HCT116 (cell line): ENCODE measurements around the gene AGPS. TPM values are rescaled to one million over a fixed set of nuclear protein-coding genes. Genes with fewer than 3 reads are reported as not detected.

Experiments
- ATAC-seq: fragments of 200-7000 bp; cut with Tn5 transposase; 2 replicates; pipeline ENCODE4 v1.9.1; 2020; ENCODE audit warnings: mild to moderate bottlenecking, moderate library complexity
- BruUV-seq: library from RNA; stranded (reverse); fragments of 400-500 nt; replicated peaks from 2 replicates; lab custom pipeline; 2021; lab: Mats Ljungman, UMichigan
- CTCF ChIA-PET: fragments of 300-600 bp; sonication (Branson Sonifier 250); formaldehyde crosslinking; loops from one replicate; lab custom pipeline; 2021; ENCODE audit warnings: antibody characterized with exemption; lab: Charles Lee
- POLR2A ChIA-PET: fragments of 300-600, 350-600 bp; sonication (Branson Sonifier 250); formaldehyde crosslinking; loops from one replicate; lab custom pipeline; 2021; ENCODE audit warnings: antibody characterized with exemption; lab: Charles Lee
- RAD21 ChIA-PET, 2 experiments: fragments of 300-600 bp; sonication (Branson Sonifier 250); formaldehyde crosslinking; loops; one replicate each; lab custom pipeline; 2023; ENCODE audit warnings: low total read pairs in 2 of 2; ENCODE audit not compliant: uncharacterized antibody in 2 of 2, unreplicated experiment in 2 of 2, low non-redundant PET in 1 of 2; lab: Charles Lee
- DNase-seq: peaks from one replicate; pipeline ENCODE4 v3.0.0-alpha.2; 2010; ENCODE audit warnings: low read depth, low spot score
- H2AFZ ChIP-seq: fragments of 200-600 bp; shearing (Covaris generic), sonication (generic); 2 replicates; pipeline ENCODE4 v1.6.1; 2017; ENCODE audit warnings: low read depth, mixed run types, mixed read lengths, antibody characterized with exemption, low read length; ENCODE audit not compliant: poor library complexity, severe bottlenecking
- H3K27ac ChIP-seq: 2 replicates; pipeline ENCODE4 v1.5.1; 2012; ENCODE audit warnings: low read depth, low read length
- H3K27me3 ChIP-seq: fragments of 200-600 bp; sonication (generic); 2 replicates; pipeline ENCODE4 v1.6.1; 2016; ENCODE audit warnings: mixed run types, low read length, mixed read lengths; ENCODE audit not compliant: insufficient read depth
- H3K36me3 ChIP-seq, 2 experiments: fragments of 200-500 bp in 1 of 2; fragments of 200-600 bp in 1 of 2; sonication (Bioruptor generic) in 1 of 2; sonication (generic) in 1 of 2; 2 replicates each; pipeline versions ENCODE4 v1.5.1 to v1.6.1; 2014 to 2016; ENCODE audit warnings: low read length in 2 of 2, inconsistent platforms in 1 of 2, mixed read lengths in 1 of 2, mixed run types in 1 of 2; ENCODE audit not compliant: insufficient read depth in 2 of 2, control insufficient read depth in 1 of 2
- H3K4me1 ChIP-seq, 2 experiments: fragments of 200-600 bp in 1 of 2; sonication (generic) in 1 of 2; 2 replicates each; pipeline versions ENCODE4 v1.5.1 to v1.6.1; 2012 to 2017; ENCODE audit warnings: low read length in 2 of 2, inconsistent platforms in 1 of 2, mild to moderate bottlenecking in 1 of 2, mixed read lengths in 1 of 2, mixed run types in 1 of 2, moderate library complexity in 1 of 2; ENCODE audit not compliant: insufficient read depth in 2 of 2, control insufficient read depth in 1 of 2
- H3K4me2 ChIP-seq: fragments of 200-600 bp; sonication (generic); 2 replicates; pipeline ENCODE4 v1.6.1; 2017; ENCODE audit warnings: mixed run types, low read length, mixed read lengths
- H3K4me3 ChIP-seq, 2 experiments: fragments of 200-600 bp in 1 of 2; sonication (generic) in 1 of 2; replicated peaks in 1 of 2; 2 replicates each; pipeline ENCODE4 v1.5.1; 2011 to 2016; ENCODE audit warnings: low read length in 2 of 2, control low read depth in 1 of 2, low read depth in 1 of 2, mild to moderate bottlenecking in 1 of 2, mixed read lengths in 1 of 2, mixed run types in 1 of 2
- H3K79me2 ChIP-seq: fragments of 200-600 bp; sonication (generic); 2 replicates; pipeline ENCODE4 v1.6.1; 2017; ENCODE audit warnings: mild to moderate bottlenecking, mixed run types, low read length, moderate library complexity, mixed read lengths; ENCODE audit not compliant: insufficient read depth
- H3K9ac ChIP-seq: fragments of 200-600 bp; sonication (generic); 2 replicates; pipeline ENCODE4 v1.6.1; 2016; ENCODE audit warnings: low read length, mixed read lengths
- H3K9me2 ChIP-seq: fragments of 200-600 bp; sonication (generic), shearing (Covaris generic); 2 replicates; pipeline ENCODE4 v1.6.1; 2017; ENCODE audit warnings: mixed run types, mild to moderate bottlenecking, moderate library complexity; ENCODE audit not compliant: insufficient read depth
- H3K9me3 ChIP-seq, 2 experiments: fragments of 200-500 bp in 1 of 2; fragments of 200-600 bp in 1 of 2; sonication (Bioruptor generic) in 1 of 2; sonication (generic) in 1 of 2; 2 replicates each; pipeline ENCODE4 v1.6.1; 2014 to 2017; ENCODE audit warnings: low read length in 2 of 2, mixed read lengths in 2 of 2, inconsistent platforms in 1 of 2, low read depth in 1 of 2, mild to moderate bottlenecking in 1 of 2, mixed run types in 1 of 2, moderate library complexity in 1 of 2; ENCODE audit not compliant: control insufficient read depth in 1 of 2, insufficient read depth in 1 of 2
- H4K20me1 ChIP-seq: fragments of 200-600 bp; sonication (generic), shearing (Covaris generic); 2 replicates; pipeline ENCODE4 v1.6.1; 2017; ENCODE audit warnings: mixed run types, mild to moderate bottlenecking, moderate library complexity; ENCODE audit not compliant: insufficient read depth
- ATF3 ChIP-seq: IDR thresholded peaks from 2 replicates; pipeline ENCODE4 v1.6.1; 2012
- CBX3 ChIP-seq: IDR thresholded peaks from 2 replicates; pipeline ENCODE4 v1.6.1; 2012; ENCODE audit warnings: low read depth
- CTCF ChIP-seq, 3 experiments: fragments of 200-600 bp in 1 of 3; sonication (generic) in 1 of 3; IDR thresholded peaks in 2 of 3; conservative IDR thresholded peaks in 1 of 3; 2 replicates each; pipeline ENCODE4 v1.5.1; 2012 to 2017; ENCODE audit warnings: low read depth in 2 of 3, low read length in 2 of 3, antibody characterized with exemption in 1 of 3, borderline replicate concordance in 1 of 3, control low read depth in 1 of 3, mild to moderate bottlenecking in 1 of 3, mixed read lengths in 1 of 3, mixed run types in 1 of 3, moderate library complexity in 1 of 3; ENCODE audit not compliant: insufficient read depth in 1 of 3
- EGR1 ChIP-seq: IDR thresholded peaks from 2 replicates; pipeline ENCODE4 v1.6.1; 2012; ENCODE audit warnings: low read depth
- ELF1 ChIP-seq: IDR thresholded peaks from 2 replicates; pipeline ENCODE4 v1.6.1; 2012; ENCODE audit warnings: low read depth, borderline replicate concordance
- EZH2 ChIP-seq: fragments of 200-600 bp; sonication (generic); IDR thresholded peaks from 2 replicates; pipeline ENCODE4 v1.6.1; 2017; ENCODE audit warnings: antibody characterized with exemption, mixed run types
- EZH2phosphoT487 ChIP-seq: fragments of 200-600 bp; IDR thresholded peaks from 2 replicates; pipeline ENCODE4 v1.6.1; 2018; ENCODE audit warnings: antibody characterized with exemption, borderline replicate concordance
- FOSL1 ChIP-seq: IDR thresholded peaks from 2 replicates; pipeline ENCODE4 v1.6.1; 2012; ENCODE audit warnings: low read depth
- JUND ChIP-seq: IDR thresholded peaks from 2 replicates; pipeline ENCODE4 v1.6.1; 2012
- MAX ChIP-seq: IDR thresholded peaks from 2 replicates; pipeline ENCODE4 v1.6.1; 2012
- POLR2AphosphoS5 ChIP-seq: IDR thresholded peaks from 2 replicates; pipeline ENCODE4 v1.6.1; 2011; ENCODE audit warnings: mild to moderate bottlenecking, low read depth, low read length, moderate library complexity
- RAD21 ChIP-seq: IDR thresholded peaks from 2 replicates; pipeline ENCODE4 v1.6.1; 2012; ENCODE audit warnings: low read depth, mild to moderate bottlenecking
- REST ChIP-seq: IDR thresholded peaks from 2 replicates; pipeline ENCODE4 v1.6.1; 2012; ENCODE audit warnings: low read depth
- SP1 ChIP-seq: IDR thresholded peaks from 2 replicates; pipeline ENCODE4 v1.6.1; 2012; ENCODE audit warnings: low read depth
- SRF ChIP-seq: IDR thresholded peaks from 2 replicates; pipeline ENCODE4 v1.6.1; 2012; ENCODE audit warnings: low read depth
- TCF7L2 ChIP-seq: IDR thresholded peaks from 2 replicates; pipeline ENCODE4 v1.7.0; 2011; ENCODE audit warnings: borderline replicate concordance, inconsistent platforms; ENCODE audit not compliant: insufficient read depth, insufficient read length; ENCODE audit errors: extremely low read depth
- YY1 ChIP-seq: IDR thresholded peaks from 2 replicates; pipeline ENCODE4 v1.6.1; 2011; ENCODE audit warnings: low read length, low read depth, moderate library complexity, mild to moderate bottlenecking; ENCODE audit not compliant: insufficient replicate concordance; ENCODE audit errors: extremely low read depth
- ZFX ChIP-seq: fragments of 450-650 bp; IDR thresholded peaks from 2 replicates; pipeline ENCODE4 v1.6.1; 2017
- ZNF274 ChIP-seq: fragments of 200-500 bp; sonication (Bioruptor generic); IDR thresholded peaks from 2 replicates; pipeline ENCODE4 v1.6.1; 2014; ENCODE audit warnings: mild to moderate bottlenecking, low read depth, low read length, inconsistent platforms
- intact Hi-C: fragments of 100-400 bp; cut with micrococcal nuclease; formaldehyde crosslinking; loops from 2 replicates; pipeline ENCODE4 v1.10.0; 2022
- total RNA-seq: library from RNA; stranded (reverse); gene quantifications from one replicate; pipeline ENCODE4 v1.2.1, GENCODE V29; 2021; ENCODE audit not compliant: unreplicated experiment

The AGPS gene
- total RNA-seq, 1 experiment from 2014 or later: 66.6 TPM

GRCh38 chr2:177484180-177484795 is 91.7 kb downstream of the AGPS start:
- ChIA-PET CTCF (no interaction called here), POLR2A (no interaction called here)
- intact Hi-C loops: no loop called here

More at GRCh38 chr2:177484180-177484795, 91.7 kb downstream of the AGPS start:
- ATAC-seq (no peak), DNase-seq (no peak)
- TF ChIP-seq JUND: no peak
- no peak for TF ChIP-seq FOSL1
- TF ChIP-seq EZH2: no peak
- no peak for TF ChIP-seq ZFX
- no peak for TF ChIP-seq YY1
- no peak for TF ChIP-seq POLR2AphosphoS5
- no peak for TF ChIP-seq CBX3
- TF ChIP-seq CTCF (IDR thresholded peaks at IDR 0.05 in 2 of 3, conservative IDR thresholded peaks at IDR 0.05 in 1 of 3; ENCODE audit: borderline replicate concordance in 1 of 3, insufficient read depth in 1 of 3, low read depth in 2 of 3, low read length in 2 of 3): no peak
- no peak for TF ChIP-seq ATF3
- no peak for TF ChIP-seq REST
- TF ChIP-seq ELF1: no peak
- TF ChIP-seq RAD21: no peak
- no peak for TF ChIP-seq ZNF274
- no peak for TF ChIP-seq EZH2phosphoT487
- TF ChIP-seq EGR1: no peak
- no peak for TF ChIP-seq MAX
- no peak for TF ChIP-seq SRF
- TF ChIP-seq TCF7L2: no peak
- TF ChIP-seq SP1: no peak
- Histone ChIP-seq H3K9ac (no peak overlapping the region), H3K36me3 (no peaks in the 10 kb centered on the region), H2AFZ (no peak overlapping the region), H3K79me2 (no peaks in the 10 kb centered on the region), H3K27me3 (no peaks in the 10 kb centered on the region), H3K4me1 (no peaks in the 10 kb centered on the region), H3K27ac (no peak overlapping the region), H3K4me2 (no peak overlapping the region), H3K4me3 (no peak overlapping the region), H3K9me2 (no peaks in the 10 kb centered on the region), H4K20me1 (no peaks in the 10 kb centered on the region), H3K9me3 (no peaks in the 10 kb centered on the region)
- RAD21 ChIA-PET: no interaction called here
- BruUV-seq: no TSS peak
